ENCODE data around the gene NPIPA8. TPM values are rescaled to one million over a fixed set of nuclear protein-coding genes. Genes with fewer than 3 reads are reported as not detected.
"Not testable (repeated sequence)": the region's sequence is repeated elsewhere in the genome, so short reads cannot be mapped to it uniquely, and the experiment has no call there.

NPIPA8 gene
- total RNA-seq (2016; rRNA removed; fragmentation: Illumina TruSeq; extraction: Trizol) (0.24 TPM in 2 replicates), polyA plus RNA-seq (2011; rRNA removed) (0.34 and 0.38 TPM in 2 replicates), polyA minus RNA-seq (2011; rRNA and poly(A)+ RNA removed; ENCODE audit: low replicate concordance) (0.22 and 0.23 TPM in 2 replicates), Bru-seq, nascent RNA (not detected), BruChase-seq, experiment 1, labeled RNA remaining after a 6-hour chase (not detected), BruChase-seq, experiment 2, labeled RNA remaining after a 2-hour chase (percentile 3 among the genes with signal in this experiment)
- total RNA-seq (2016; cell fraction: cytosol; rRNA removed; fragmentation: Illumina TruSeq; extraction: Trizol; ENCODE audit: low read depth) = 0.71 TPM in 2 replicates
- 0.19 and 0.41 TPM in 2 replicates for total RNA-seq (2016; cell fraction: insoluble cytoplasmic fraction; rRNA removed; fragmentation: Illumina TruSeq; extraction: Trizol)
- total RNA-seq (2016; cell fraction: membrane; rRNA removed; fragmentation: Illumina TruSeq; extraction: Trizol) = 0.25 and 0.38 TPM in 2 replicates
- total RNA-seq (2016; cell fraction: nucleus; rRNA removed; fragmentation: Illumina TruSeq; extraction: Trizol) = 0.25 and 1.1 TPM in 2 replicates
- 12.0 and 19.0 TPM in 2 replicates for polyA plus RNA-seq (2011; cell fraction: cytosol; rRNA removed)
- polyA plus RNA-seq (2011; cell fraction: nucleus; rRNA removed) = 0.85 and 1.4 TPM in 2 replicates
- 0.35 and 0.57 TPM in 2 replicates for polyA plus RNA-seq (2012)
- polyA plus RNA-seq (2016; cell fraction: cytosol; fragmentation: Illumina TruSeq; extraction: Trizol; ENCODE audit: low read depth) = 0.77 TPM in 1 of 2 replicates, not detected in the other
- polyA plus RNA-seq (2016; cell fraction: insoluble cytoplasmic fraction; fragmentation: Illumina TruSeq; extraction: Trizol; ENCODE audit: low read depth) = 0.47 TPM in 1 of 2 replicates, not detected in the other
- polyA plus RNA-seq (2016; cell fraction: membrane; fragmentation: Illumina TruSeq; extraction: Trizol; ENCODE audit: low read depth) = 0.13 and 0.27 TPM in 2 replicates
- 1.2 and 2.4 TPM in 2 replicates for polyA plus RNA-seq (2016; cell fraction: nucleus; fragmentation: Illumina TruSeq; extraction: Trizol; ENCODE audit: insufficient read depth, low read depth)
- 0.49 TPM in 1 of 2 replicates, not detected in the other for polyA minus RNA-seq (2011; cell fraction: cytosol; rRNA and poly(A)+ RNA removed)
- polyA minus RNA-seq (2011; cell fraction: nucleus; rRNA and poly(A)+ RNA removed) = 0.50 and 1.5 TPM in 2 replicates
- long read RNA-seq, experiment 1 = 0 reads
- long read RNA-seq, experiment 2, partial matches to known transcripts = 3 of 3 reads
- long read RNA-seq, experiment 2, other reads (novel, unspliced or antisense) = 0 of 3 reads

DNA sequence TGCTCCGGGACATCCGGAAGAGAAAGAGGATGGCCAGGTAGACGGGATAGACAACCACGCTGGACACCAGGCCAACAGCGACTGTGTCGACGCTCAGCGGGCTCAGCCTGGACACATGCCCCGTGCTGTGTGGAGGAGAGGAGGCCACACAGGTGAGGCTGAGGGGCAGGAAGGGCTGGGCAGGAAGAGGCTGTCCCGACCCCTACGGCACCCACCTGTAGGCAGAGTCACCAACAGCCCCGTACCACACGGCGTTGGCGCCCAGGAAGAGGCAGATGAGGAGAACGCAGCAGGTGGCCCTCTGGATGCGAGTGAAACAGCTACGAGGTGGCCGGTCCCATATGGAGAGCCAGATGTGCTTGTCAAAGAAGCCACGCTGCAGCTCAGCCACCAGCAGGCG lies at the start of gene NPIPA8:
TSS of gene NPIPA8 (minus strand) at position 101 of the 400 bp plus-strand sequence. CDS start 4,074 bp downstream, outside the sequence.
- in situ Hi-C loops (cut with HindIII; ENCODE audit: extremely low pct_ligation_motif_present, low pct_unique_long_range_greater_than_20kb); FAIRE-seq; CTCF ChIA-PET (ENCODE audit: low intra/inter-chr PET ratio, low total read pairs); H3K27ac ChIP-seq (ENCODE audit: extremely low read length, insufficient read depth, low read length); H3K9me3 ChIP-seq (ENCODE audit: low read length); H3K79me2 ChIP-seq (ENCODE audit: insufficient read depth, low read length); POLR2A ChIA-PET; DNase-seq (ENCODE audit: low spot score); H3K36me3 ChIP-seq (replicated peaks in 1 of 2; ENCODE audit: control insufficient read depth in 1 of 2, insufficient read depth in 2 of 2, low read length in 2 of 2); H3K27me3 ChIP-seq (ENCODE audit: control insufficient read depth in 1 of 2, insufficient read depth in 2 of 2, low read length in 2 of 2); H3K4me1 ChIP-seq (ENCODE audit: insufficient read depth, low read length); BruUV-seq (replicated peaks); intact Hi-C loops (cut with micrococcal nuclease; ENCODE audit: unreplicated experiment); H2AFZ ChIP-seq (ENCODE audit: low read length); H3K4me3 ChIP-seq (replicated peaks in 1 of 3; ENCODE audit: insufficient read depth in 1 of 3, low read depth in 2 of 3, low read length in 3 of 3); H3K9ac ChIP-seq (ENCODE audit: insufficient read depth, low read depth, low read length); ATAC-seq; H3K4me2 ChIP-seq (ENCODE audit: low read depth, low read length); H4K20me1 ChIP-seq (ENCODE audit: insufficient read depth, low read length): not testable (repeated sequence)
- no CpG with 5 or more reads among the region's 21 CpGs for WGBS (ENCODE audit: low lambda C conversion rate)

DNA sequence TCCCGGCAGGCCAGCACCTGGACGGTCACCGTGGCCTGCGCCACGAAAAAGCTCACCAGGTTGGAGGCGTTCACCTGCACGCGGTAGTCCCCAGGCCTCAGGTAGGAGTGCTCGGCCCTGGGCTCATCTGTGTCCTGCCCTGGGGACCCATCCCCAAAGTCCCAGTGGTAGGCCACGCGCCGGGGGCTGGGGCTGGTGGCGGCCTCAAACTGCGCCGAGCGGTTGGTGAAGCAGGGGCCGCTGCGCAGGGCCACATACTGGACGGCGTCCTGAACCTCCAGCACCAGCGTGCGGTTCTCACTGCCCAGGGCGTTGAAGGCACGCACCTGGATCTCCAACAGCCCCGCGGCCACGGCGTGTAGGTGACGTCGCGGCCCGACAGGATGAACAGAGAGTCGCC lies 48.7 kb upstream of the NPIPA8 start:
- H4K20me1 ChIP-seq (ENCODE audit: insufficient read depth, low read length); H3K9me3 ChIP-seq (ENCODE audit: low read length); H3K9ac ChIP-seq (ENCODE audit: insufficient read depth, low read depth, low read length); H3K36me3 ChIP-seq (replicated peaks in 1 of 2; ENCODE audit: control insufficient read depth in 1 of 2, insufficient read depth in 2 of 2, low read length in 2 of 2); DNase-seq (ENCODE audit: low spot score); H2AFZ ChIP-seq (ENCODE audit: low read length); CTCF ChIA-PET (ENCODE audit: low intra/inter-chr PET ratio, low total read pairs); FAIRE-seq; H3K4me3 ChIP-seq (replicated peaks in 1 of 3; ENCODE audit: insufficient read depth in 1 of 3, low read depth in 2 of 3, low read length in 3 of 3); in situ Hi-C loops (cut with HindIII; ENCODE audit: extremely low pct_ligation_motif_present, low pct_unique_long_range_greater_than_20kb); H3K27ac ChIP-seq (ENCODE audit: extremely low read length, insufficient read depth, low read length); BruUV-seq (replicated peaks); H3K79me2 ChIP-seq (ENCODE audit: insufficient read depth, low read length); H3K4me1 ChIP-seq (ENCODE audit: insufficient read depth, low read length); H3K4me2 ChIP-seq (ENCODE audit: low read depth, low read length); H3K27me3 ChIP-seq (ENCODE audit: control insufficient read depth in 1 of 2, insufficient read depth in 2 of 2, low read length in 2 of 2); POLR2A ChIA-PET; intact Hi-C loops (cut with micrococcal nuclease; ENCODE audit: unreplicated experiment): not testable (repeated sequence)
- 78% methylated on average over 24 of the region's 33 CpGs for WGBS (ENCODE audit: low lambda C conversion rate)
- peak; percentile 11 for ATAC-seq

DNA sequence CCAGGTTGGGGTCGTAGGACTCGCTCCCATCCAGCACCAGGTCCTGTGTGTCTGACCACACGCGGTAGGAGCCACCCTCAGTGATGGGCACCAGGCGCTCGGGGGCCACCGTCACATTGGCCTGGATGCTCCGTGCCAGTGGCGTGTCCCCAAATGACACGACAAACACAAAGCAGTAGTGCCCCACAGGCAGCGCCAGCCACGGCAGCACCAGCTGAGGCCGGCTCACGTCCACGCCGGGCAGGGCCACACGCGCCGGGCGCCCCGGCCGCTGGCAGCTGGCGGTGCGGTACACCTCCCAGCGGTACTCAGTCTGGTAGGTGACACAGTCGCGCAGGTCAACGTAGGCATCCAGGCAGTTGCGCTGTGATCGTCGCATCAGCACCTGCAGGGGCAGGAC lies 48.3 kb upstream of the NPIPA8 start:
- H3K4me3 ChIP-seq (replicated peaks in 1 of 3; ENCODE audit: insufficient read depth in 1 of 3, low read depth in 2 of 3, low read length in 3 of 3); H3K4me2 ChIP-seq (ENCODE audit: low read depth, low read length); FAIRE-seq; H3K9ac ChIP-seq (ENCODE audit: insufficient read depth, low read depth, low read length); intact Hi-C loops (cut with micrococcal nuclease; ENCODE audit: unreplicated experiment); BruUV-seq (replicated peaks); H3K79me2 ChIP-seq (ENCODE audit: insufficient read depth, low read length); H3K27ac ChIP-seq (ENCODE audit: extremely low read length, insufficient read depth, low read length); H3K4me1 ChIP-seq (ENCODE audit: insufficient read depth, low read length); H3K9me3 ChIP-seq (ENCODE audit: low read length); POLR2A ChIA-PET; H3K36me3 ChIP-seq (replicated peaks in 1 of 2; ENCODE audit: control insufficient read depth in 1 of 2, insufficient read depth in 2 of 2, low read length in 2 of 2); DNase-seq (ENCODE audit: low spot score); CTCF ChIA-PET (ENCODE audit: low intra/inter-chr PET ratio, low total read pairs); H4K20me1 ChIP-seq (ENCODE audit: insufficient read depth, low read length); H3K27me3 ChIP-seq (ENCODE audit: control insufficient read depth in 1 of 2, insufficient read depth in 2 of 2, low read length in 2 of 2); in situ Hi-C loops (cut with HindIII; ENCODE audit: extremely low pct_ligation_motif_present, low pct_unique_long_range_greater_than_20kb); H2AFZ ChIP-seq (ENCODE audit: low read length): not testable (repeated sequence)
- peak; percentile 13 for ATAC-seq
- WGBS (ENCODE audit: low lambda C conversion rate) = 74% methylated on average over 19 of the region's 31 CpGs

DNA sequence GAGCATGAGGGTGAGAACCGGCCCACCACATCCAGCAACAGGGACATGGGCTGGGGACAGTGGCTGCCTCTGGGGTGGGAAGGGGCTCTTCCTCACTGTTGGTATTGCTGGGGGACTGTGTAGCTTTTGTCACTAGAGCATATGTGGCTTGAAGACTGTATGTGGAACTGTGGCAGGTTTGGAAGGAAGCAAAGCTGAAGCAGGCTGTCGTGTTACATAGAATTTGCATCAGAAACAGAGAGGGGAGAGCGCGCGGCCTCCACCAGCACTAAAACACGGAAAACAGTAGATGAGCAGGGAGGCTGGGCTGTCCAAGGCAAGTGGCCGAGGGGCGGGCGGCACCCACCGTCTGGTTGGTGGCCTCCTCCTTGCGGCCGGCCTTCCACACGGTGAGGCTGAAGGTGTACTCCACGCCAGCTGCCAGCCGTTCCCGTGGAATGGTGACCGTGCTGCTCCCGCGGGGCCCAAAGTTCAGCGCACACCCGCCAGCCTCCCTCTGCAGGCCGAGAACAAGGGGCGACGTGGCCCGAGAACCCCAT lies 47.6 kb upstream of the NPIPA8 start:
- H3K27ac ChIP-seq (ENCODE audit: extremely low read length, insufficient read depth, low read length); H3K4me2 ChIP-seq (ENCODE audit: low read depth, low read length); H3K4me3 ChIP-seq (replicated peaks in 1 of 3; ENCODE audit: insufficient read depth in 1 of 3, low read depth in 2 of 3, low read length in 3 of 3); H3K9ac ChIP-seq (ENCODE audit: insufficient read depth, low read depth, low read length); intact Hi-C loops (cut with micrococcal nuclease; ENCODE audit: unreplicated experiment); H3K4me1 ChIP-seq (ENCODE audit: insufficient read depth, low read length); DNase-seq (ENCODE audit: low spot score); FAIRE-seq; H3K27me3 ChIP-seq (ENCODE audit: control insufficient read depth in 1 of 2, insufficient read depth in 2 of 2, low read length in 2 of 2); POLR2A ChIA-PET; H4K20me1 ChIP-seq (ENCODE audit: insufficient read depth, low read length); H3K9me3 ChIP-seq (ENCODE audit: low read length); H3K36me3 ChIP-seq (replicated peaks in 1 of 2; ENCODE audit: control insufficient read depth in 1 of 2, insufficient read depth in 2 of 2, low read length in 2 of 2); in situ Hi-C loops (cut with HindIII; ENCODE audit: extremely low pct_ligation_motif_present, low pct_unique_long_range_greater_than_20kb); CTCF ChIA-PET (ENCODE audit: low intra/inter-chr PET ratio, low total read pairs); H3K79me2 ChIP-seq (ENCODE audit: insufficient read depth, low read length); BruUV-seq (replicated peaks); H2AFZ ChIP-seq (ENCODE audit: low read length): not testable (repeated sequence)
- 60% methylated on average over 20 of the region's 25 CpGs for WGBS (ENCODE audit: low lambda C conversion rate)
- peak; percentile 22 for ATAC-seq
